Nephron (organoid): ENCODE measurements around the gene TMEM41A.

ENCODE experiments used
- H3K27ac Mint-ChIP-seq, 3 experiments: 2 replicates each; pipeline ENCODE4 v1.8.0; 2020; ENCODE audit warnings: mixed read lengths in 3 of 3, mild to moderate bottlenecking in 2 of 3, moderate library complexity in 1 of 3
- H3K27me3 Mint-ChIP-seq: 2 replicates; pipeline ENCODE4 v1.8.0; 2021; ENCODE audit warnings: low read depth, mild to moderate bottlenecking, moderate library complexity, mixed read lengths
- H3K36me3 Mint-ChIP-seq: 2 replicates; pipeline ENCODE4 v1.8.0; 2020; ENCODE audit warnings: low read depth, mixed read lengths
- H3K4me1 Mint-ChIP-seq: 2 replicates; pipeline ENCODE4 v1.8.0; 2020; ENCODE audit warnings: mixed read lengths
- H3K4me3 Mint-ChIP-seq, 3 experiments: 2 replicates each; pipeline ENCODE4 v1.8.0; 2020; ENCODE audit warnings: mild to moderate bottlenecking in 3 of 3, mixed read lengths in 3 of 3, moderate library complexity in 2 of 3
- H3K9me3 Mint-ChIP-seq: 2 replicates; pipeline ENCODE4 v1.8.0; 2020; ENCODE audit warnings: mixed read lengths
- CTCF ChIP-seq, 3 experiments: fragments of 200-600 bp; sonication (generic); IDR thresholded peaks; one replicate each; pipeline ENCODE4 v1.5.0; 2021; ENCODE audit warnings: antibody characterized with exemption in 3 of 3; ENCODE audit not compliant: unreplicated experiment in 3 of 3

Gene TMEM41A

DNA sequence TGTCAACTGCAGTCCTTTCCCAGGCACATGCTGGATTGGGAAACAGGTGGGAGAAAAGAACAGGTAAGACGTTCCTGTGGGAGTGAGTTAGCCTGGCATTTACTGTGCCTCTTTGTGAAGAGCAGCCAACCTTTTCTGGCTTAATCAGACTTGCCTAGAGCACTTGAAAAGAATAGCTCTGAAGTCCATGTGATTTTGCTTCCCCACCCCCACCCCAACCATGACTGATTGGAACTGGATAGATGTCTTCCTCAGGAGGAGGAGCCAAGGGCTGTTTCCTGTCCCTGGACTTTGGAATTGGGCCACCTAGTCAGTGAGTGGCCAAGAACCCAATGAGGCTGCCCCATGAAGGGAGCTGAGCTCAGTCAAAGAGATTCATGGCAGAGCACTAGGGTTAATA is 4.7 kb upstream of the TMEM41A start:
- no peak overlapping the region for H3K4me3 Mint-ChIP-seq
- no peaks in the 10 kb centered on the region for H3K4me1 Mint-ChIP-seq
- no peaks in the 10 kb centered on the region for H3K36me3 Mint-ChIP-seq
- H3K9me3 Mint-ChIP-seq, result no peaks in the 10 kb centered on the region
- H3K27ac Mint-ChIP-seq, result no peak overlapping the region
- no peak for TF ChIP-seq CTCF (IDR thresholded peaks at IDR 0.05; ENCODE audit: unreplicated experiment in 3 of 3)
- H3K27me3 Mint-ChIP-seq, result no peaks in the 10 kb centered on the region

GRCh38 chr3:185502987-185503386 is 4.2 kb upstream of the TMEM41A start:
- no peaks in the 10 kb centered on the region for H3K36me3 Mint-ChIP-seq

GRCh38 chr3:185490241-185490640 is 8.6 kb downstream of the TMEM41A start:
- no peaks in the 10 kb centered on the region for H3K27me3 Mint-ChIP-seq
- no peaks in the 10 kb centered on the region for H3K4me1 Mint-ChIP-seq
- TF ChIP-seq CTCF (IDR thresholded peaks at IDR 0.05; ENCODE audit: unreplicated experiment in 3 of 3), result no peak
- H3K9me3 Mint-ChIP-seq, result no peaks in the 10 kb centered on the region
- no peak overlapping the region for H3K27ac Mint-ChIP-seq
- no peak overlapping the region for H3K4me3 Mint-ChIP-seq
- H3K36me3 Mint-ChIP-seq, result peaks cover 46% of the 10 kb centered on the region

More at GRCh38 chr3:185502987-185503386, 4.2 kb upstream of the TMEM41A start:
- no peak for TF ChIP-seq CTCF (IDR thresholded peaks at IDR 0.05; ENCODE audit: unreplicated experiment in 3 of 3)
- Mint-ChIP-seq H3K9me3 (no peaks in the 10 kb centered on the region), H3K4me3 (no peak overlapping the region), H3K27me3 (no peaks in the 10 kb centered on the region), H3K27ac (no peak overlapping the region), H3K4me1 (no peaks in the 10 kb centered on the region)

- TF ChIP-seq CTCF (IDR thresholded peaks at IDR 0.05; ENCODE audit: unreplicated experiment in 3 of 3), result no peak
- Mint-ChIP-seq H3K27ac (no peak overlapping the region), H3K27me3 (no peaks in the 10 kb centered on the region), H3K4me3 (no peak overlapping the region), H3K9me3 (no peaks in the 10 kb centered on the region), H3K36me3 (peaks cover 41% of the 10 kb centered on the region), H3K4me1 (no peaks in the 10 kb centered on the region)
These were observed 9.4 kb downstream of the TMEM41A start for GRCh38 chr3:185489462-185489861.

GRCh38 chr3:185488465-185488864 is 10.4 kb downstream of the TMEM41A start:
- no peaks in the 10 kb centered on the region for H3K27me3 Mint-ChIP-seq
- no peaks in the 10 kb centered on the region for H3K4me1 Mint-ChIP-seq
- TF ChIP-seq CTCF (IDR thresholded peaks at IDR 0.05; ENCODE audit: unreplicated experiment in 3 of 3), result no peak
- H3K27ac Mint-ChIP-seq, result no peak overlapping the region
- H3K4me3 Mint-ChIP-seq, result no peak overlapping the region
- H3K36me3 Mint-ChIP-seq, result peaks cover 35% of the 10 kb centered on the region
- H3K9me3 Mint-ChIP-seq, result no peaks in the 10 kb centered on the region

- no peaks in the 10 kb centered on the region for H3K4me1 Mint-ChIP-seq
- TF ChIP-seq CTCF (IDR thresholded peaks at IDR 0.05; ENCODE audit: unreplicated experiment in 3 of 3), result no peak
These were observed 12.4 kb downstream of the TMEM41A start for GRCh38 chr3:185486394-185486793.

More at GRCh38 chr3:185486394-185486793, 12.4 kb downstream of the TMEM41A start:
- Mint-ChIP-seq H3K27me3 (no peaks in the 10 kb centered on the region), H3K4me3 (no peak overlapping the region), H3K27ac (no peak overlapping the region), H3K36me3 (peaks cover 36% of the 10 kb centered on the region), H3K9me3 (no peaks in the 10 kb centered on the region)
